ENCODE results near the gene TMOD2. TPM values are rescaled to one million over a fixed set of nuclear protein-coding genes. Genes with fewer than 3 reads are reported as not detected.
"Not testable (repeated sequence)": the region's sequence is repeated elsewhere in the genome, so short reads cannot be mapped to it uniquely, and the experiment has no call there.

Gene TMOD2
- total and polyA plus RNA-seq, 12 donors = 1.4 to 13.2 (median 7.0) TPM

DNA sequence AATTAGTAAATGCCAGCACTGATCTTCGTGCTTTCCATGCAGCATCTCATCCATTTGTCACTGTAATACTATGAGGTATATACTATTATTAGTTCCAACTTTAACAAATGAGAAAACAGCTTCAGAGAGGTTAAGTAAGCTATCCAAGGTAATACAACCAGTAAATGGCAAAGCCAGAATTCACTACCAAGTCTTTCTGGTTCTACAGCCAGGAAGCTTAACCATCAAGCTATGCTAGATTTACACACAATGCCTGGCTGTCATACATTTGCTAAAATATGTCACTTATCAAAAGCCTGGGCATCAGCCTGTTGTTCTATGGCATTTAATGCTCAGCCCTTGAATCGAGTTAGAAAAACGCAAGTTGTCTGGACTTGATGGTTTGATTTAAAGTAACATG lies 32.6 kb downstream of the TMOD2 start:
- TF ChIP-seq POLR2A (IDR thresholded peaks at IDR 0.05) = no peak
- no peak for TF ChIP-seq CTCF (IDR thresholded peaks at IDR 0.05)
- WGBS, 4 donors = 90 to 94% (median 92%) methylated on average over 3 of the region's 3 CpGs
- Histone ChIP-seq H3K27me3 (no peaks in the 10 kb centered on the region), H3K27ac (no peak overlapping the region), H3K4me1 (replicated peaks in 1 of 2) (no peaks in the 10 kb centered on the region), H3K9me3 (replicated peaks in 1 of 3) (no peaks in the 10 kb centered on the region), H3K4me3 (no peak overlapping the region), H3K36me3 (replicated peaks in 1 of 2) (peaks cover 0 to 26% of the 10 kb centered on the region in 2 donors)
- intact Hi-C loops (cut with DNase I) = no loop called here
- no peak for DNase-seq

- WGBS, 4 donors = 87 to 96% (median 95%) methylated on average over 4 to 11 of the region's 11 CpGs
- intact Hi-C loops (cut with DNase I); H3K4me1 ChIP-seq (replicated peaks in 1 of 2); DNase-seq; H3K9me3 ChIP-seq (replicated peaks in 1 of 3); H3K4me3 ChIP-seq; H3K27me3 ChIP-seq; H3K27ac ChIP-seq: not testable (repeated sequence)
- H3K36me3 ChIP-seq (replicated peaks in 1 of 2) = peaks cover 0 to 26% of the 10 kb centered on the region in 2 donors
Measured at GRCh38 chr15:51787130-51787529, 35.7 kb downstream of the TMOD2 start.

DNA sequence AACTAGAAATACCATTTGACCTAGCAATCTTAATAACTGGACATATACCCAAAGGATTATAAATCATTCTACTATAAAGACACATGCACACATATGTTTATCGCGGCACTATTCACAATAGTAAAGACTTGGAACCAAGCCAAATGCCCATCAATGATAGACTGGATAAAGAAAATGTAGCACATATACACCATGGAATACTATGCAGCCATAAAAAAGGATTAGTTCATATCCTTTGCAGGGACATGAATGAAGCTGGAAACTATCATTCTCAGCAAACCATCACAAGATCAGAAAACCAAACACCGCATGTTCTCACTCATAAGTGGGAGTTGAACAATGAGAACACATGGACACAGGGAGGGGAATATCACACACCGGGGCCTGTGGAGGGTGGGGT lies 41.1 kb downstream of the TMOD2 start:
- 90 to 97% (median 92%) methylated on average over 4 of the region's 4 CpGs for WGBS, 4 donors
- H3K36me3 ChIP-seq (replicated peaks in 1 of 2); DNase-seq; H3K9me3 ChIP-seq (replicated peaks in 1 of 3); H3K27me3 ChIP-seq; H3K27ac ChIP-seq; H3K4me1 ChIP-seq (replicated peaks in 1 of 2); H3K4me3 ChIP-seq; intact Hi-C loops (cut with DNase I): not testable (repeated sequence)

- Histone ChIP-seq H3K36me3 (replicated peaks in 1 of 2) (no peaks in the 10 kb centered on the region), H3K27ac (no peak overlapping the region), H3K4me3 (no peak overlapping the region), H3K9me3 (replicated peaks in 1 of 3) (no peaks in the 10 kb centered on the region), H3K4me1 (replicated peaks in 1 of 2) (no peaks in the 10 kb centered on the region), H3K27me3 (no peaks in the 10 kb centered on the region)
- TF ChIP-seq POLR2A (IDR thresholded peaks at IDR 0.05) (no peak), CTCF (IDR thresholded peaks at IDR 0.05) (no peak)
- 58 to 70% (median 61%) methylated on average over 4 of the region's 4 CpGs for WGBS, 4 donors
- peak in 6 of 7 donors; percentile 18 to 67 (median 48) for DNase-seq
- intact Hi-C loops (cut with DNase I) = no loop called here
Measured at GRCh38 chr15:51793521-51794305, 42.3 kb downstream of the TMOD2 start.

DNA sequence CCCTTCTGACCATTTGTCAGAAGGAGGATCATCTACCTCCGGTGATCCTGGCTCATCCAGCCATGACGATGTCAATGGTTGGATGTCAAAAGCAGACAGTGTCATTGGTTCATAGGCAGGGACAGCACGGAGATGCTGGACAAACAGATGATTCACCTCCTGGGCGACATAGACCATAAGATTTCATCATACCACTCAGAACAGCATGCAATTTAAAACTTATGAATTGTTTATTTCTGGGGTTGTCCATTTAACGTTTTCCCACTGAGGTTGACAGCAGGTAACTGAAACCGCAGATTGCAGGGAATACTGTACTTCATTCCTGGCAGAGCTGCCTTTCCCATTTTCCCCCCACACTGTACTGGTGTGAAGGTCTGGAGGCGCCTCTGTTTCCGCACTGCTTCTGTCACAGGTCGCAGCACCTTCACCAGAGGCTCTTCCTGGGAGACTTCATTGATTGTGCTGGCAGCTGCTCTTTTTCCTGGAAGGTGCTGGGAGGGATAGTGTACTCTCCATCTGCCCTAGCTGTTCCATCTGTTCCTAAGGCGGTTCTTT lies 45.5 kb downstream of the TMOD2 start:
- H3K9me3 ChIP-seq (replicated peaks in 1 of 3) = no peaks in the 10 kb centered on the region
- intact Hi-C loops (cut with DNase I) = no loop called here
- DNase-seq = no peak
- H3K4me3 ChIP-seq = no peak overlapping the region
- no peaks in the 10 kb centered on the region for H3K4me1 ChIP-seq (replicated peaks in 1 of 2)
- WGBS, 4 donors = 82 to 91% (median 88%) methylated on average over 10 of the region's 10 CpGs
- TF ChIP-seq POLR2A (IDR thresholded peaks at IDR 0.05) = no peak
- TF ChIP-seq CTCF (IDR thresholded peaks at IDR 0.05) = no peak
- no peaks in the 10 kb centered on the region for H3K36me3 ChIP-seq (replicated peaks in 1 of 2)
- H3K27ac ChIP-seq = no peak overlapping the region
- H3K27me3 ChIP-seq = no peaks in the 10 kb centered on the region
